GM19043 (cell line): ENCODE data around the gene SLPI.

ENCODE experiments used
- ATAC-seq: cut with Tn5 transposase; IDR thresholded peaks from one replicate; pipeline ENCODE4 v1.9.1; 2021; ENCODE audit warnings: low read depth; ENCODE audit not compliant: unreplicated experiment

The SLPI gene

DNA sequence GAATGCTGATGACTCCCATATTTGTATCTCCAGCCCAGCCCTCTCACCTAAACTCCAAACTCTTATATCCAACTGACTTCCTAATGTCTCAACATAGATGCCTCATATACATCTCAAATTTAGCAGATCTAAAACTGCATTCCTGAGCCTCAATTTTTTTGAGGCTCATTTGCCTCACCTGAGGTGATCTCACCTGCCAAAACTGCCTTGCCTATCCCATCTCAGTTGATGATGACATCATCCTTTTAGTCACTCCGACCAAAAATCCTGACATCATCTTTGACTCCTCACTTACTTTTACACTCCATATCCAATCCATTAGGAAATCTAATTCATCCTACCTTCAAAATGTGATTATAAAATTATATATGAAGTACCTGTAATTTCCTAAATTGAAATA, 25.6 kb upstream of the SLPI start:
- no peak for ATAC-seq

GRCh38 chr20:45275338-45275737, 21.0 kb upstream of the SLPI start:
- ATAC-seq = no peak

DNA sequence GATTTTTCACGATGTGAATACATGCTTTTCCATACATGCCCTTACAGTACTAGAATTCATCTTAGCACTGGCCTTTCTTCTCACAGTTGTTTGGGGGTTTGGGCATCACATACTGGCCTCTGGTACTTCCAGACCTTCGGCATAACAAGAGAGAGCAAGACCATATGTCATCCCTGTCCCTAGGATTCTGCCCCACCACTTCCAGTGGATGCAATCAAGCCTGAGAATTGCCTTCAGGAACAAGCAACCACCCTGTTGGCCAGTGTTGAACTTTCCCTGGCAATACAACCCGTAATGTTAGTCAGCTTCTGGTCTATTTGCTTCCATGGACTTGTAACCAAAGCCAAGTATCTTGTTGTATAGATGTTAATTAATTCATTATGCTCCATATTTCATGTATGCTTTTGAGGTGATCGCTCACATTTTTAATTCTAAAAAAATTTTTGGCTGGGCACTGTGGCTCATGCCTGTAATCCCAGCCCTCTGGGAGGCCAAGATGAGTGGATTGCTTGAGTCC, 15.4 kb upstream of the SLPI start:
- ATAC-seq = no peak

DNA sequence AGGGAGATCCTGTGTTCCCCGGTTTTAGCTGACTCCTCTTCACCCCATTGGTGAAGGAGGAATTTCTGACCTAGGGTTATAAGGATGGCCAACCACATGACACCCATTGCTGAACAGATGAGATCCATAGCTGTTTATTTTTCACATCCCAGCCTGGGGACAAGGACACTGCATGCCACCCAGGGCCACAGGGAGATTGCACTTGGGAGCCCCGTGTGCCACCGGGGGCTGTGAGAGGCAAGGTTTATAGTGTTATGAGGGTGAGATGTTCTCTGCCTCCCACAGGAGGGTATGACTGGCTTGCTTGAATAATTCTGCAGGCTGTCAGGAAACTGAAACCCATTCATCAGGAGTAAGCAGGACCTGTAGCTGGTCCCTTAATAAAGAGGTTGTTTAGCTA, 14.7 kb upstream of the SLPI start:
- no peak for ATAC-seq

DNA sequence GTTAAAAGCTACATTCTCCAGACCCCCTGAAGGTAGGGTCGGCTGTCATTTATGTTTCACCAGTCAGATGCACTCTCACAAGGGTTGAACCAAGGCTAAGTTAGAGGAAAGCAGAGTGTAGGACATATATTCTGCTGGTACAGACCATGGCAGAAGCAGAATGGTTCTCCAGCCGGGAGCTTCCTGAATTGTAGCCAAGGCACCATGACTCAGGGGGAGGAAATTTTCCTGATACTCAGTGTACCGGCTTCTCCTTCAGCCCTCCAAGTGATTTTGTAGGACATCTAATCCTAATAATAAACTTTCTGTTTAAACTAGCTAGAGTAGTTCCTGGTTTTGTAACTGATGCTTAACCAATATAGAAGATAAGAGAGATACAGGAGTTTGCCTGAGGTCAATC, 14.2 kb upstream of the SLPI start:
- no peak for ATAC-seq

DNA sequence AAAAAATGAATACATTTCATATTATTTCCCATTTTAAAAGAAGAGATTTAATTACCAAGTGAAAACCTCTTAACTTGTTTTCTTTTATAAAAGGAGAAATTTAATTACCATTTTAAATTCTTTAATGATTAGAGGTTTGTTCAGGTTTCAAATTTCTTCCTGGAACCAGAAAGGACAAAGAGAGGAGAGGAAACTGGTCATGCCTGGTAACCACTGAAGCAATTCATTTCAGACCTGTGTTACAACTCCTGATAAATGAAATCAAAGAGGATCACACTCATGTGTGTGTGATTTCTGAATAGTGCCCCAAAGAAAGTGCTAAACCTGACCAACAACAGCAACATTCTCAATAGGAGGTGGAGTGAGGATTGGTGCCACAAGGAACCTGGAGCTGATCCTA, 12.6 kb upstream of the SLPI start:
- ATAC-seq = no peak

DNA sequence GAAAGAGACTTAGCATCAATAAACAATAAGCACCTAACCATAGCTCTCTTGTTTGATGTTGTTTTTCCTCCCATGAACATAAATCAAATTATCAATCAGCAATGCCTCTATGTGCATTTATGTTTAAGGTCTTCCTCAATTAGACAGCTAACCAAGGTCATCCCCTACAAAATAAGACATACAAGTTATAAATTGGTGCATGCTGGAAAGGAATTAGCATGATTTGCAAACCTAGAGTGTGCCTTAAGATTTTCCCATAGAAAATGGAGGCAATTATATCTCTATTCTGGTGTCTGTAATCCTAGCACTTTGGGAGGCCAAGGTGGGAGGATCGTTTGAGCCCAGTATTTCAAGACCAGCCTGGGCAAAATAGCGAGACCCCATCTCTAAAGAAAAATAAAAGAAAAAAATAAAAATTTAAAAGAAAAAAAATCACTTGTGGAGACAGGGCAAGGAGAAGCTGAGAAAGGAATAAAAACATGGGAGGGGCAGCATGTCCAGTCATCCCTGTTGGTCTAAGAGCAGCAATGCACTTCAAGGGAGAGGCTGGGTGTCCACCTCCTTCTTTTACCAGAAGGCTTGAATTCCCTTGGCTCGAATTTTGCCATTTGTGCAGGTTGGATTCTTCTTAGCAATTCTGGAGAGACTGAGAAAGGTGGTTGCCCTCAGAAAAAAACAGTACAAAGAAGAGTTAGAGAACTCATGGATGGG, 9.3 kb upstream of the SLPI start:
- ATAC-seq = no peak

GRCh38 chr20:45258664-45259063, 4.3 kb upstream of the SLPI start:
- no peak for ATAC-seq

GRCh38 chr20:45258259-45258658, 3.9 kb upstream of the SLPI start:
- ATAC-seq = no peak

DNA sequence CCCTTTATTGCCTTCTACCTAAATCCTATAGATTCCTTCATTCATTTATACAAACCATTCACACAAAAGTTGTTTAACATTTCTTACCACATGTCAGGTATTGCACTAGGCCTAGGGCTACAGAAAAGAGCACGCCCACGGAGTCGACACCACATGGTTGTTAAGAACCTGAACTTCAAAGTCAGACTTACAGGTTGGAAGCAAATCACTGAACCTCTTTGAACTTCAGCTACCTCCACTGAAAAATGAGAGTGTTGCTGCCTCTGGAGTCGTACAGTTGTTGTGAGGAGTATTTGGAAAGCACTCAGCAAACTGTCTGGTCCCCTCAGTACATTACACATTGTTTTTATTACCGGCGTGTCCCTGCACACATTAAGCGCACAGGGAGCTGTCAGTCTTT, 3.3 kb upstream of the SLPI start:
- ATAC-seq = no peak

GRCh38 chr20:45257161-45257560, 2.8 kb upstream of the SLPI start:
- no peak for ATAC-seq

DNA sequence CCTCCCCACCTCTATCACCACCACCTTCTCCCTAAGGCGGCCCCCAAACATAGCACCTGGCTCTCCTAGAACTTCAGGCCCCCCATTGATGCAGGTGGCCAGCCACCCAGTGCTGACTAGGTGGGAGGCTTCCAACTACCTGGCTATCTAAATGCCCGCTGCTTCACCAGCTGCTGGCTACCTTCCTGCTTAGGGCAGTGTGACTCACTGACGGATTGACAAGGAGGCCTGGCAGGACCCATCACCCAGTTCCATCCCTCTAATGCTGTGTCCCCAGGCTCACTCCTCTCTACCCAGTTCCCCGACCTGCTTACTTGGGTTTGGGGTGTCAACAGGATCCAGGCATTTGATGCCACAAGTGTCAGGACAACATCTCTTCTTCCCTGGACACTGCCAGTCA, 1.1 kb downstream of the SLPI start:
- ATAC-seq = no peak

DNA sequence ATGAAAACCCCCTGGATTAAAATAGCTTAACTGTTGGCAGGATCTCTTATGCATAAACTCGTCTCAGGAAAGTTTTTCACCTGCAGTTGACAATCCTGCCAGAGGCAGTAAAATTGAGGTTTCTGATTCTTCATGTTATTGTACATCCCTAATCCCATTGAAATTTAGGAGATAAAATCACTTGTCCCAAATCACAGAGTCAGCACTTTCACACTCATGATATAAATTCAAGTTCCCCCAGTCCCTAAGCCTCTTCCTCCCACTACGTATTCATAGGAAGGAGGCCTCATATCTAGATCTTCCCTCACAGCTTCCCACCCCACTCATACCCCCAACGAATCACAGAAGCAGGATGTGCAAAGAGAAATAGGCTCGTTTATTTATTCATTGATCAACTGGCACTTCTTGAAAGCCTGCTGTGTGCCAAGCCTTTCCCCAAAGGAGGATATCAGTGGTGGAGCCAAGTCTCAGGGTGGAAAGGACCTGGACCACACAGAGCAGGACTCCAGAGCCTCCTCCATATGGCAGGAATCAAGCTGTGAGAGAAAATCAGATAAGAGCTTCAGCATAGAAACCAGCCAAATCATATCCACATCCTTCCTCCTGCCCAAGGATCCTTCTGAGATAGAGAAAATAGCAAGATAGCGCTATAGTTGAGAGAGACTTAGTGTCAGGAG, 2.3 kb downstream of the SLPI start:
- no peak for ATAC-seq

- ATAC-seq = no peak
Observed at GRCh38 chr20:45248609-45249008, 5.8 kb downstream of the SLPI start.

DNA sequence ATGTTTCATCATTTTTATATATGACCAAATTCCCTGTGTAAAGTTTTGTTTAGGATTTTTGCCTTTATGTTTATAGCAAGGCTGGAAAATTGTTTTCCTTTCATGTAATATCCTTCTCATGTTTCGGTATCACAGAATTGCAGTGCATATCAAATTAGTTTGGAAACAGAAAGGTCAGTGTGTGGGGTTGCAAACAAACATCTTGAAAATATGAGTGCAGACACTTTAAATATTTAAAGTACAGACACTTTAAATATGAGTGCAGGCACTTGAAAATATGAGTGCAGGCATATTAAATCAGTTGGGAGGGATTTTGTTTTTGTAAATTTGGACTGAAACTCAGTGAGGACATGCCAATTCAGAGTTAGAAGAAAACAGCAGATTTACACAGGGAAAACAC, 6.5 kb downstream of the SLPI start:
- no peak for ATAC-seq

DNA sequence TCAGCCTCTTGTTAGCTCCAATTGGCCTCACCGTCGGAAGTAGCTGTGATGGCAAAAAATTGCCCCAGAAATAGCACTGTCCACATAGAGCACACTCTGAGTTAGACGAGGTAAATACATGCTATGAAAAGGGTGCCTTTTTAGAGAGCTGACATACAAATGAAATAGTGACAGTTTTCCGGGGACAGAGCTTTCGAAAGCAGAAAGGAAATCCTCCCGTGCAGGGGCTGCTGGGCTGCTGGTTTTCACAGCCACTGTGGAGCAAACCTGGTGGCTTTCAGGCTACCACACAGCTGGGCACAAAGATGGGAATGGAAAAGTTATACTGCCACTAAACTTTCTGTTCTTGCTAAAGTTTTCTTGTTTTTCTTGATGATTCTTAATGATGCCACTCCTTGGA, 8.3 kb downstream of the SLPI start:
- ATAC-seq = no peak

GRCh38 chr20:45238139-45238538, 16.2 kb downstream of the SLPI start:
- ATAC-seq = no peak

GRCh38 chr20:45235995-45236394, 18.4 kb downstream of the SLPI start:
- ATAC-seq = no peak

GRCh38 chr20:45230631-45231030, 23.7 kb downstream of the SLPI start:
- ATAC-seq = no peak

DNA sequence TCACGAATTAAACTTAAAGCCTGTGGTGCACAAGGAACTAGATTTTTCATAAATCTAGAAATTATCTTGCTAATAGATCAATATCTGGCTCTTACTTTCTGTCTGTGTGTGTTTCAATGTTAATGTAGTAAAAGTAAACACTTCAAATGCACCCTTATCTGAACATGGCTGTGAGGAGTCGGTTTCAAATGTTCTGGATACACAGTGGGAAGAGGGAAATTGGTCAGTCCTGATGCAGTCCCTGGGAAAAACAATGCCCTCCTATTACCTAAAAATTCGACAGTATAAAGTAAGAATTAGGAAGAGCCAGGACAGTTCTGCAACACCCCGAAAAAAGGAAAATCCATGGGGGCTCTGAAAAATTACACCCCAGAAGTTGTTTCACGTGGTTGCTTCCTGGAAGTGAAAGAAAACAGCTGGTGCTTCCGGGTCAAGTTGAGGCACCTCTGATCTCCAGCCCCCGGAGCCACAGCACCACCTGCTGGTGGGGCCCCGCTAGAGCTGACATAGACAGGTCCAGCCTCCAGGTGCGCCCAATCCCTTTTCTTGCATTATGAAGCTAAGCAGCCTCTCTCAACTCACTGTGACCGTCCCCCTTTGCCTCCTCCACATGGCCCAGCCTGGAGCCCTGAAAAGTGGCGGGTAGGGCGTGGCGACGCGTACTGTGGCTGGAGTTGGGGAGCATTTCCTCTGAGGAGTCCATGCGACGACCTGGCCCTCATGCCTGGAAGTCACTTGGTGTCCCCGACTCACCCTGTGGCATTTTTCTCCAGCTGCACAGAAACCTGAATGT, 24.9 kb downstream of the SLPI start:
- no peak for ATAC-seq

DNA sequence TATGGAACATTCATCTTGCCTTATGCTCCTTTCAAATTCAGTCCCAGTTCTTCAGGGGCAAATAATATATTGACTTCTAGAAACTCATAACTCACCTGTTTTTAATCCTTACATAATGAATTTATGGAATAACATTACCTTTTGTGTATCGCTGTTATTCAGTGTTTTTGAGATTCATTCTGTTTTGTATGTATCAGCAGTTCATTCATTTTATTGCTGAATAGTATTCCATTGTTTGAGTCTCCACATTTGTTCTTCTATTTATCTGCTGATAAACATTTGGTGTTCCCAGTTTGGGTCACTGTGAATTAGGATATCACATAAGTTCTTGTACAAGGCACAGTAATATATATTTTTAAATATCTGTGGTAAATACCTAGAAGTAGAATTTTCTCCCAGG, 28.1 kb downstream of the SLPI start:
- no peak for ATAC-seq

- no peak for ATAC-seq
Observed at GRCh38 chr20:45223136-45223535, 31.2 kb downstream of the SLPI start.
